Measurements from ENCODE around the gene ACSM5. TPM values are rescaled to one million over a fixed set of nuclear protein-coding genes. Genes with fewer than 3 reads are reported as not detected.
A peak's percentile ranks its signal among the peaks of the same experiment; 100 is the strongest.

Gene ACSM5
- total and polyA plus RNA-seq, 4 donors, result 1.6 to 9.4 (median 4.2) TPM

GRCh38 chr16:20382202-20382948 lies 27.0 kb upstream of the ACSM5 start:
- DNase-seq (no peak), ATAC-seq (ENCODE audit: low FRiP score) (no peak)
- intact Hi-C loops (cut with DNase I), result no loop called here
- no peaks in the 10 kb centered on the region for H3K4me1 ChIP-seq (ENCODE audit: control insufficient read depth in 1 of 2, insufficient read depth in 2 of 2, low read length in 2 of 2)
- no peaks in the 10 kb centered on the region for H3K9me3 ChIP-seq (ENCODE audit: control insufficient read depth, low read length)
- H3K27me3 ChIP-seq (ENCODE audit: control insufficient read depth in 1 of 2, insufficient read depth in 2 of 2, low read length in 1 of 2), result no peaks in the 10 kb centered on the region
- no peaks in the 10 kb centered on the region for H3K36me3 ChIP-seq (ENCODE audit: control insufficient read depth in 1 of 2, insufficient read depth in 2 of 2, low read length in 1 of 2)
- WGBS, 2 donors, result 91 to 92% methylated on average over 7 of the region's 7 CpGs
- no peak overlapping the region for H3K4me3 ChIP-seq (ENCODE audit: low read length in 2 of 2)
- H3K27ac ChIP-seq (ENCODE audit: low read depth in 1 of 2, low read length in 2 of 2), result no peak overlapping the region

- Histone ChIP-seq H3K27ac (ENCODE audit: low read depth in 1 of 2, low read length in 2 of 2) (no peak overlapping the region), H3K27me3 (ENCODE audit: control insufficient read depth in 1 of 2, insufficient read depth in 2 of 2, low read length in 1 of 2) (no peaks in the 10 kb centered on the region), H3K4me3 (ENCODE audit: low read length in 2 of 2) (no peak overlapping the region), H3K9me3 (ENCODE audit: control insufficient read depth, low read length) (no peaks in the 10 kb centered on the region), H3K4me1 (ENCODE audit: control insufficient read depth in 1 of 2, insufficient read depth in 2 of 2, low read length in 2 of 2) (no peaks in the 10 kb centered on the region), H3K36me3 (ENCODE audit: control insufficient read depth in 1 of 2, insufficient read depth in 2 of 2, low read length in 1 of 2) (no peaks in the 10 kb centered on the region)
- intact Hi-C loops (cut with DNase I), result no loop called here
- peak; percentile 71 for ATAC-seq (ENCODE audit: low FRiP score)
- no peak for DNase-seq
- WGBS, 2 donors, result 29 to 39% methylated on average over 11 of the region's 11 CpGs
These were observed 26.0 kb upstream of the ACSM5 start for GRCh38 chr16:20383106-20384029.

- intact Hi-C loops (cut with DNase I), result loop anchor here (5.0 kb wide), 1 partner anchor 479 kb away; no protein-coding TSS in a partner anchor
- 18 to 21% methylated on average over 30 of the region's 30 CpGs for WGBS, 2 donors
- no peak overlapping the region for H3K4me3 ChIP-seq (ENCODE audit: low read length in 2 of 2)
These were observed 23.2 kb upstream of the ACSM5 start for GRCh38 chr16:20385844-20386832.

GRCh38 chr16:20387978-20388377 lies 21.4 kb upstream of the ACSM5 start:
- intact Hi-C loops (cut with DNase I), result loop anchor here (5.0 kb wide), 1 partner anchor 481 kb away; no protein-coding TSS in a partner anchor

More at GRCh38 chr16:20385844-20386832, 23.2 kb upstream of the ACSM5 start:
- DNase-seq, result peak; percentile 71 to 84
- no peak overlapping the region for H3K27ac ChIP-seq (ENCODE audit: low read depth in 1 of 2, low read length in 2 of 2)
- no peaks in the 10 kb centered on the region for H3K27me3 ChIP-seq (ENCODE audit: control insufficient read depth in 1 of 2, insufficient read depth in 2 of 2, low read length in 1 of 2)
- no peaks in the 10 kb centered on the region for H3K9me3 ChIP-seq (ENCODE audit: control insufficient read depth, low read length)
- no peaks in the 10 kb centered on the region for H3K36me3 ChIP-seq (ENCODE audit: control insufficient read depth in 1 of 2, insufficient read depth in 2 of 2, low read length in 1 of 2)
- no peaks in the 10 kb centered on the region for H3K4me1 ChIP-seq (ENCODE audit: control insufficient read depth in 1 of 2, insufficient read depth in 2 of 2, low read length in 2 of 2)
- ATAC-seq (ENCODE audit: low FRiP score), result no peak

GRCh38 chr16:20388854-20389253 lies 20.5 kb upstream of the ACSM5 start:
- no peaks in the 10 kb centered on the region for H3K9me3 ChIP-seq (ENCODE audit: control insufficient read depth, low read length)
- H3K27me3 ChIP-seq (ENCODE audit: control insufficient read depth in 1 of 2, insufficient read depth in 2 of 2, low read length in 1 of 2), result no peaks in the 10 kb centered on the region
- no peaks in the 10 kb centered on the region for H3K36me3 ChIP-seq (ENCODE audit: control insufficient read depth in 1 of 2, insufficient read depth in 2 of 2, low read length in 1 of 2)
- WGBS, 2 donors, result 72 to 79% methylated on average over 1 of the region's 1 CpG
- H3K4me1 ChIP-seq (ENCODE audit: control insufficient read depth in 1 of 2, insufficient read depth in 2 of 2, low read length in 2 of 2), result no peaks in the 10 kb centered on the region
- ATAC-seq (ENCODE audit: low FRiP score) (no peak), DNase-seq (no peak)
- H3K27ac ChIP-seq (ENCODE audit: low read depth in 1 of 2, low read length in 2 of 2), result no peak overlapping the region
- intact Hi-C loops (cut with DNase I), result loop anchor here (5.0 kb wide), 1 partner anchor 482 kb away; no protein-coding TSS in a partner anchor
- H3K4me3 ChIP-seq (ENCODE audit: low read length in 2 of 2), result no peak overlapping the region

More at GRCh38 chr16:20387978-20388377, 21.4 kb upstream of the ACSM5 start:
- Histone ChIP-seq H3K36me3 (ENCODE audit: control insufficient read depth in 1 of 2, insufficient read depth in 2 of 2, low read length in 1 of 2) (no peaks in the 10 kb centered on the region), H3K4me3 (ENCODE audit: low read length in 2 of 2) (no peak overlapping the region), H3K4me1 (ENCODE audit: control insufficient read depth in 1 of 2, insufficient read depth in 2 of 2, low read length in 2 of 2) (no peaks in the 10 kb centered on the region), H3K27ac (ENCODE audit: low read depth in 1 of 2, low read length in 2 of 2) (no peak overlapping the region), H3K9me3 (ENCODE audit: control insufficient read depth, low read length) (no peaks in the 10 kb centered on the region), H3K27me3 (ENCODE audit: control insufficient read depth in 1 of 2, insufficient read depth in 2 of 2, low read length in 1 of 2) (no peaks in the 10 kb centered on the region)
- ATAC-seq (ENCODE audit: low FRiP score) (no peak), DNase-seq (no peak)
- WGBS, 2 donors, result 93 to 96% methylated on average over 3 of the region's 3 CpGs

- Histone ChIP-seq H3K4me3 (ENCODE audit: low read length in 2 of 2) (no peak overlapping the region), H3K36me3 (ENCODE audit: control insufficient read depth in 1 of 2, insufficient read depth in 2 of 2, low read length in 1 of 2) (no peaks in the 10 kb centered on the region), H3K4me1 (ENCODE audit: control insufficient read depth in 1 of 2, insufficient read depth in 2 of 2, low read length in 2 of 2) (no peaks in the 10 kb centered on the region), H3K9me3 (ENCODE audit: control insufficient read depth, low read length) (no peaks in the 10 kb centered on the region), H3K27ac (ENCODE audit: low read depth in 1 of 2, low read length in 2 of 2) (no peak overlapping the region), H3K27me3 (ENCODE audit: control insufficient read depth in 1 of 2, insufficient read depth in 2 of 2, low read length in 1 of 2) (no peaks in the 10 kb centered on the region)
- no peak for ATAC-seq (ENCODE audit: low FRiP score)
- 91 to 96% methylated on average over 5 of the region's 5 CpGs for WGBS, 2 donors
- DNase-seq, result no peak
- intact Hi-C loops (cut with DNase I), result no loop called here
These were observed 18.3 kb upstream of the ACSM5 start for GRCh38 chr16:20391045-20391444.

- 23 to 25% methylated on average over 2 of the region's 2 CpGs for WGBS, 2 donors
- peak in 1 of 2 donors; percentile 63 for DNase-seq
- intact Hi-C loops (cut with DNase I), result no loop called here
- H3K27ac ChIP-seq (ENCODE audit: low read depth in 1 of 2, low read length in 2 of 2), result peak overlapping the region in 1 of 2 donors; percentile 10
- no peaks in the 10 kb centered on the region for H3K27me3 ChIP-seq (ENCODE audit: control insufficient read depth in 1 of 2, insufficient read depth in 2 of 2, low read length in 1 of 2)
- no peaks in the 10 kb centered on the region for H3K9me3 ChIP-seq (ENCODE audit: control insufficient read depth, low read length)
- H3K4me1 ChIP-seq (ENCODE audit: control insufficient read depth in 1 of 2, insufficient read depth in 2 of 2, low read length in 2 of 2), result no peaks in the 10 kb centered on the region
- ATAC-seq (ENCODE audit: low FRiP score), result no peak
- no peak overlapping the region for H3K4me3 ChIP-seq (ENCODE audit: low read length in 2 of 2)
- no peaks in the 10 kb centered on the region for H3K36me3 ChIP-seq (ENCODE audit: control insufficient read depth in 1 of 2, insufficient read depth in 2 of 2, low read length in 1 of 2)
These were observed 15.3 kb upstream of the ACSM5 start for GRCh38 chr16:20393801-20394577.
